ENCODE data around the gene SMIM35. TPM values are rescaled to one million over a fixed set of nuclear protein-coding genes. Genes with fewer than 3 reads are reported as not detected.

The SMIM35 gene
- total and polyA plus RNA-seq, 8 donors = 0.20 to 1.1 (median 0.55) TPM; not detected in 2

GRCh38 chr11:117984476-117984875, 102.3 kb downstream of the SMIM35 start:
- Histone ChIP-seq H3K27ac (no peak overlapping the region), H3K27me3 (no peaks in the 10 kb centered on the region), H3K4me1 (peaks cover 0 to 47% of the 10 kb centered on the region in 2 donors), H3K4me3 (no peak overlapping the region), H3K36me3 (peaks cover 0 to 16% of the 10 kb centered on the region in 2 donors), H3K9me3 (no peaks in the 10 kb centered on the region)
- ATAC-seq (no peak), DNase-seq (no peak)
- intact Hi-C loops (cut with DNase I) = no loop called here
- TF ChIP-seq, protein P1, sequence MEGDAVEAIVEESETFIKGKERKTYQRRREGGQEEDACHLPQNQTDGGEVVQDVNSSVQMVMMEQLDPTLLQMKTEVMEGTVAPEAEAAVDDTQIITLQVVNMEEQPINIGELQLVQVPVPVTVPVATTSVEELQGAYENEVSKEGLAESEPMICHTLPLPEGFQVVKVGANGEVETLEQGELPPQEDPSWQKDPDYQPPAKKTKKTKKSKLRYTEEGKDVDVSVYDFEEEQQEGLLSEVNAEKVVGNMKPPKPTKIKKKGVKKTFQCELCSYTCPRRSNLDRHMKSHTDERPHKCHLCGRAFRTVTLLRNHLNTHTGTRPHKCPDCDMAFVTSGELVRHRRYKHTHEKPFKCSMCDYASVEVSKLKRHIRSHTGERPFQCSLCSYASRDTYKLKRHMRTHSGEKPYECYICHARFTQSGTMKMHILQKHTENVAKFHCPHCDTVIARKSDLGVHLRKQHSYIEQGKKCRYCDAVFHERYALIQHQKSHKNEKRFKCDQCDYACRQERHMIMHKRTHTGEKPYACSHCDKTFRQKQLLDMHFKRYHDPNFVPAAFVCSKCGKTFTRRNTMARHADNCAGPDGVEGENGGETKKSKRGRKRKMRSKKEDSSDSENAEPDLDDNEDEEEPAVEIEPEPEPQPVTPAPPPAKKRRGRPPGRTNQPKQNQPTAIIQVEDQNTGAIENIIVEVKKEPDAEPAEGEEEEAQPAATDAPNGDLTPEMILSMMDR (IDR thresholded peaks at IDR 0.05) = no peak

- DNase-seq = no peak
- intact Hi-C loops (cut with DNase I) = no loop called here
- TF ChIP-seq, protein P1 (IDR thresholded peaks at IDR 0.05) = no peak
- no peaks in the 10 kb centered on the region for H3K9me3 ChIP-seq
- no peak for ATAC-seq
- H3K4me1 ChIP-seq = peaks cover 5 to 44% of the 10 kb centered on the region in 2 donors
- H3K27me3 ChIP-seq = no peaks in the 10 kb centered on the region
- H3K36me3 ChIP-seq = peaks cover 0 to 3% of the 10 kb centered on the region in 2 donors
- H3K27ac ChIP-seq = no peak overlapping the region
- no peak overlapping the region for H3K4me3 ChIP-seq
Observed at GRCh38 chr11:117983163-117983475, 103.6 kb downstream of the SMIM35 start.

DNA sequence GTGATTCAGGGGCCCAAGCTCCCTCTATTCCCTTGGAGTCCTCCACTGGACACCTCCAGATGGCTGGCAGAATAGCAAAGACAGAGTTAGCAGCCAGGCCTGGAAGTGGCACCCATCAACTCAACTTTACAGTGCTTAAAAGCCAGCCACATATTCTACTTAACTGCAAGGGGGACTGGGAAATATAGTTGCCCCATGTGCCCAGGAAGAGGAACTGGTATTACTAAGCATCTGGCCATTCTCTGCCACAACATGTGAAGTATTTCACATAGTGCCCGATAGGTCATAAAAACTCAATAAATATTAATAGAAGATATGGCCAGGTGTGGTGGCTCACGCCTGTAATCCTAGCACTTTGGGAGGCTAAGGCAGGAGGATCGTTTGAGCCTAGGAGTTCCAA, 106.0 kb downstream of the SMIM35 start:
- no peaks in the 10 kb centered on the region for H3K36me3 ChIP-seq
- DNase-seq (no peak), ATAC-seq (peak; percentile 34)
- no peak overlapping the region for H3K4me3 ChIP-seq
- no peaks in the 10 kb centered on the region for H3K9me3 ChIP-seq
- peaks cover 5 to 43% of the 10 kb centered on the region in 2 donors for H3K4me1 ChIP-seq
- peak overlapping the region in 1 of 2 donors; percentile 86 for H3K27ac ChIP-seq
- no peaks in the 10 kb centered on the region for H3K27me3 ChIP-seq
- intact Hi-C loops (cut with DNase I) = no loop called here
- TF ChIP-seq, protein P1 (IDR thresholded peaks at IDR 0.05) = no peak

GRCh38 chr11:117980280-117980679, 106.5 kb downstream of the SMIM35 start:
- TF ChIP-seq, protein P1 (IDR thresholded peaks at IDR 0.05) = no peak
- Histone ChIP-seq H3K4me1 (peaks cover 5 to 39% of the 10 kb centered on the region in 2 donors), H3K4me3 (no peak overlapping the region), H3K36me3 (no peaks in the 10 kb centered on the region), H3K27ac (peak overlapping the region in 1 of 2 donors; percentile 86), H3K9me3 (no peaks in the 10 kb centered on the region), H3K27me3 (no peaks in the 10 kb centered on the region)
- ATAC-seq = no peak
- intact Hi-C loops (cut with DNase I) = no loop called here
- DNase-seq = no peak

DNA sequence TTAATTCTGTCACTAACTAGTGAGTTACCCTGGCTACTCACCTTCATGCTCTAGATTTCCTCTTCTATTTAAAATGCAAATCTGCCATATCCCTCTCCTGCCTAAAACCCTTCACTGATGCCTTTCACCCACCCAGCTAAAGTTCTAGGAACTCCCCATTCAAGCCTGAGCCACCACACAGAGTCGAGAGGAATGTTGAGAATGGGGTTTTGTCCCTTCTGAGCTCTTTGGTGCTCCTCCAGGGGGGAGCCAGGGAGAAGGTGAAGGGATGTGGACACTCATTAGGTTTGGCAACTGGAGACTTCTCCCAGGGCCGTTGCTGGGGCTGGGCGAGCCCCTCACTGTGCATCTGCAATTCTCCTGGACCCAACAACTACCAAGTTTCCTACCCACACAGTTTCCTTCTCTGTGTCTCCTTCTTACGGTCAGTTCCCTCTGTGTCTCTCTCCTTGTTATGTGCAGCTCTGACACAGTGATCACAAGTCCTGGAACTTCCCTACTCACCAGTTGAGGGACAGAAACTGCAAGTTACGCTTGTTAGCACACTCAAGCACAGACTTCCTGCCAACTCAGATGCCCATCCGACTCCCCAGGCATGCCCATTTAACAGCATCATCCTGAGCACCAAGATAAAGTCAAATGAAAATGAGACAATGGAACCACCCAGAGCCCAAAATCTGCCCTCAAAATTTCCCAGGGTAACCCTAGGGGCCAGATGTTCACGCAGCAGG, 107.1 kb downstream of the SMIM35 start:
- H3K4me3 ChIP-seq = no peak overlapping the region
- H3K4me1 ChIP-seq = peaks cover 5 to 34% of the 10 kb centered on the region in 2 donors
- ATAC-seq (peak; percentile 83), DNase-seq (no peak)
- H3K27ac ChIP-seq = peak overlapping the region in 1 of 2 donors; percentile 86
- H3K9me3 ChIP-seq = no peaks in the 10 kb centered on the region
- intact Hi-C loops (cut with DNase I) = no loop called here
- H3K27me3 ChIP-seq = no peaks in the 10 kb centered on the region
- TF ChIP-seq, protein P1 (IDR thresholded peaks at IDR 0.05) = no peak
- H3K36me3 ChIP-seq = no peaks in the 10 kb centered on the region

All from left lung (tissue), 10 donors.